Vagina (tissue), 2 donors: Measurements from ENCODE around the gene NETO1.

ENCODE experiments used
- CTCF ChIP-seq, 3 experiments: fragments of 450-650 bp in 2 of 3; fragments of 200-600 bp in 1 of 3; sonication (generic) in 1 of 3; IDR thresholded peaks; one replicate each; pipeline ENCODE4 v1.5.1; 2017 to 2019; ENCODE audit warnings: antibody characterized with exemption in 3 of 3, mild to moderate bottlenecking in 2 of 3, moderate library complexity in 2 of 3
- POLR2A ChIP-seq, 2 donors: fragments of 450-650 bp; IDR thresholded peaks; one replicate each; pipeline ENCODE4 v1.6.1; 2017; ENCODE audit warnings: antibody characterized with exemption in 2 of 2, mild to moderate bottlenecking in 2 of 2, moderate library complexity in 2 of 2
- POLR2AphosphoS5 ChIP-seq, 2 donors: sonication (generic); formaldehyde crosslinking; IDR thresholded peaks; one replicate each; pipeline ENCODE4 v1.9.0; 2017; ENCODE audit warnings: antibody characterized with exemption in 2 of 2, mild to moderate bottlenecking in 2 of 2, low read depth in 1 of 2; ENCODE audit not compliant: insufficient read depth in 1 of 2

- TF ChIP-seq CTCF (IDR thresholded peaks at IDR 0.05) = no peak
- TF ChIP-seq POLR2A (IDR thresholded peaks at IDR 0.05) = no peak
- TF ChIP-seq POLR2AphosphoS5 (IDR thresholded peaks at IDR 0.05; ENCODE audit: insufficient read depth in 1 of 2, low read depth in 1 of 2) = no peak
Measured at GRCh38 chr18:72742002-72742401, 125.8 kb downstream of the NETO1 start.
